SK-MEL-5 (cell line): ENCODE data around the gene HLA-DRB5. TPM values are rescaled to one million over a fixed set of nuclear protein-coding genes. Genes with fewer than 3 reads are reported as not detected.

Source experiments
- small RNA-seq, 2 experiments: library from RNA; depleted of rRNA; stranded (forward); fragments of <200 nt; gene quantifications; one replicate each; pipeline ENCODE3, GENCODE V24; 2014
- total RNA-seq: library from RNA; depleted of rRNA; stranded (reverse); fragments of >200 nt; shearing (Covaris generic); gene quantifications from 2 replicates; pipeline ENCODE4 v1.2.3, GENCODE V29; 2014; rRNA removed

The HLA-DRB5 gene
- total RNA-seq, 1 experiment from 2014 or later = 0.58 TPM

Small RNAs within 50 kb of the gene (small RNA-seq; reads per million reads assigned to genes)
- gene RNU1-61P = 0 reads per million in 2 experiments

Other genes with a start within 250 kb of the HLA-DRB5 start
- not detected in 2 replicates for gene TSBP1, start 158.4 kb downstream of the HLA-DRB5 start, total RNA-seq
- not detected in 2 replicates for gene BTNL2, start 123.1 kb downstream of the HLA-DRB5 start, total RNA-seq
- 5.7 and 10.0 TPM in 2 replicates for gene HLA-DRA, start 90.4 kb downstream of the HLA-DRB5 start, total RNA-seq
- gene HLA-DRB1, start 59.6 kb upstream of the HLA-DRB5 start, total RNA-seq = 2.0 and 2.1 TPM in 2 replicates
- 0.08 and 0.37 TPM in 2 replicates for gene HLA-DQA1, start 107.1 kb upstream of the HLA-DRB5 start, total RNA-seq
- 1.0 and 2.7 TPM in 2 replicates for gene HLA-DQB1, start 136.4 kb upstream of the HLA-DRB5 start, total RNA-seq
- gene HLA-DQA2, start 211.1 kb upstream of the HLA-DRB5 start, total RNA-seq = 0.19 TPM in 1 of 2 replicates, not detected in the other
- not detected in 2 replicates for gene HLA-DQB2, start 233.2 kb upstream of the HLA-DRB5 start, total RNA-seq